Measurements from ENCODE around the gene NOSIP.

GRCh38 chr19:49595819-49596404 is 15.6 kb upstream of the NOSIP start:
- no peak for TF ChIP-seq CTCF (conservative IDR thresholded peaks at IDR 0.05; ENCODE audit: low read depth, low read length)
- TF ChIP-seq USF2 (IDR thresholded peaks at IDR 0.05; ENCODE audit: low read depth, low read length): no peak
- no peak for TF ChIP-seq POLR2A (IDR thresholded peaks at IDR 0.05; ENCODE audit: low read depth, low read length)
- no peak for TF ChIP-seq MXI1 (IDR thresholded peaks at IDR 0.05; ENCODE audit: borderline replicate concordance, low read depth, low read length)
- TF ChIP-seq RCOR1 (IDR thresholded peaks at IDR 0.05; ENCODE audit: insufficient replicate concordance, low read length): no peak

Measured in IMR-90 (cell line).